GM10248 (cell line): Measurements from ENCODE around the gene LCE6A.

ENCODE experiments used
- CTCF ChIA-PET: fragments of 300-600 bp; sonication (Branson Sonifier 250); formaldehyde crosslinking; extraction: SDS; loops from one replicate; lab custom pipeline; 2021; ENCODE audit warnings: antibody characterized with exemption; lab: Yijun Ruan, JAX
- POLR2A ChIA-PET: fragments of 350-650 bp; sonication (Branson Sonifier 250); formaldehyde crosslinking; extraction: SDS; loops from one replicate; lab custom pipeline; 2020; ENCODE audit warnings: antibody characterized with exemption; lab: Yijun Ruan, JAX
- DNase-seq: peaks from one replicate; pipeline ENCODE4 v3.0.0; 2012; ENCODE audit errors: extremely low spot score
- CTCF ChIP-seq: IDR thresholded peaks from 2 replicates; pipeline ENCODE4 v1.5.1; 2012; ENCODE audit warnings: mild to moderate bottlenecking, low read depth; ENCODE audit errors: extremely low read depth, missing control alignments, control extremely low read depth

The LCE6A gene

DNA sequence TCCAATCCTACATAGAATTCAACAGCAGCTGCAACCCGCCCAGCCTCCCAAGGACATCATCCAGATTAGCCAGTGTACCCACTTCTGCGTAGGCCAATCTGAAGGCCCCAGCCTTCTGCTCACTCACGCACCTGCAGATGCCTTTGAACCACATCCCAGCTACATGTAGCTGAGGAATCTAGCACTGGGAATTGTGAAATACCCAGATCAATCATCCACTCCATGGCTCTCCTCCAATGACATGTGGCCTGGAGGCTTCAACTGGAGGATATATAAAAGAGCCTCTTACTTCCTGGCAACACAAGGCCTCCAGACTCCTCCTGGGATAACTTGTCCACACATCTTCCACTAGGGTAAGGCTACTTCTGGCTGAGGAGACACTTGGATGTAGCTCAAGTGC is at the start of gene LCE6A:
LCE6A (plus strand) TSS at position 301 of the 400 bp plus-strand sequence. CDS start 665 bp downstream, outside the sequence.
- ChIA-PET CTCF (no interaction called here), POLR2A (no interaction called here)
- DNase-seq: no peak
- TF ChIP-seq CTCF: no peak

- no peak for TF ChIP-seq CTCF
- no peak for DNase-seq
- CTCF ChIA-PET: interaction anchor here (1.3 kb wide), 1 partner anchor 73 kb away, joined by 4 read pairs; no protein-coding TSS in a partner anchor
- POLR2A ChIA-PET: no interaction called here
Measured at GRCh38 chr1:152795686-152796085, 47.0 kb upstream of the LCE6A start.

GRCh38 chr1:152796421-152796820 is 46.2 kb upstream of the LCE6A start, which contains the start of gene LCE1D:
Gene LCE1D (plus strand): TSS chr1:152796721. CDS start chr1:152797795, 1,074 bp downstream.
- CTCF ChIA-PET: interaction anchor here (1.3 kb wide), 1 partner anchor 74 kb away, joined by 4 read pairs; no protein-coding TSS in a partner anchor
- no peak for TF ChIP-seq CTCF
- POLR2A ChIA-PET: no interaction called here
- no peak for DNase-seq

GRCh38 chr1:152801333-152801732 is 41.3 kb upstream of the LCE6A start:
- DNase-seq: no peak
- POLR2A ChIA-PET: no interaction called here
- TF ChIP-seq CTCF: no peak
- CTCF ChIA-PET: interaction anchor here (1.7 kb wide), 1 partner anchor 331 kb away, joined by 3 read pairs; no protein-coding TSS in a partner anchor

DNA sequence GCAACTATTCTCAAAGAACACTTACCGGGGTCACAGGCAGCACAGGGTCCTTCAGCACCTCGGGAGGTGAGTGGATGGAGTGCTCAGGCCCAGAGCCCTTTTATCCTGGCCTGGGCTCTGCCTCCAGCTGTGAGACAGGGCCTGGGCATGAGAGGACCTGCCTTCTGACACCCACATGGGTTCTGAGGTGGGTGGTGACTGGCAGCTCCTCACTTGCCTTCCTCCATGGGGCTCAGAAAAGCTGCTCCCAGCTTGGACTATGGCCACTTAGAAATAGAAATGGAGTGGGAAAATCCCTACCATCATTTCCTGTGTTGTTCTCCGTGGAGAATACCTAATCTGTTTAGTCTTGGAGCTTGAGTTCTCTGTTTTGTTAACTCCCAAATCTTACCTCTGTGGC is 36.1 kb upstream of the LCE6A start, which contains the start of gene LCE1C:
LCE1C (minus strand) TSS at position 76 of the 400 bp plus-strand sequence. CDS start 1,173 bp downstream, outside the sequence.
- no peak for DNase-seq
- ChIA-PET POLR2A (no interaction called here), CTCF (no interaction called here)
- TF ChIP-seq CTCF: no peak

DNA sequence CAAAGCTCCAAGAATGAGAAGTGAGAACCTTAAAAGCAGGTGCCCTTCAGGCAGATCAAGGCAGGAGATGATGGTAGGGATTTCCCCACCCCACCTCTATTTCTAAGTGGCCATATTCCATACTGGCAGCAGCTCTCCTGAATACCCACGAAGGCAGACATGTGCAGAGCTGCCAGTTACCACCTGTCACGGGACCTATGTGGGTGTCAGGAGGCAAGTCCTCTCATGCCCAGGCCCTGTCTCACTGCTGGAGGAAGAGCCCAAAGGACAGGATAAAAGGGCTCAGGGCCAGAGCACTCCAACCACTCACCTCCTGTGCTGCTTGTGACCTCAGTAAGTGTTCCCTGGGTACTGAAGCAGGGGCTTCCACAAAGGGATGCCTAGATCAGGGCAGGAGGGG is 31.6 kb upstream of the LCE6A start:
- ChIA-PET CTCF (no interaction called here), POLR2A (no interaction called here)

More for the DNA sequence above, 31.6 kb upstream of the LCE6A start:
- no peak for DNase-seq
- no peak for TF ChIP-seq CTCF
